COR-L47 (cell line): Measurements from ENCODE around the gene ARNT2.
"Not testable (repeated sequence)": the region's sequence is repeated elsewhere in the genome, so short reads cannot be mapped to it uniquely, and the experiment has no call there.

Source experiments
- DNase-seq: peaks from one replicate; lab custom pipeline; 2025; lab: John Stamatoyannopoulos, UW

Gene ARNT2

DNA sequence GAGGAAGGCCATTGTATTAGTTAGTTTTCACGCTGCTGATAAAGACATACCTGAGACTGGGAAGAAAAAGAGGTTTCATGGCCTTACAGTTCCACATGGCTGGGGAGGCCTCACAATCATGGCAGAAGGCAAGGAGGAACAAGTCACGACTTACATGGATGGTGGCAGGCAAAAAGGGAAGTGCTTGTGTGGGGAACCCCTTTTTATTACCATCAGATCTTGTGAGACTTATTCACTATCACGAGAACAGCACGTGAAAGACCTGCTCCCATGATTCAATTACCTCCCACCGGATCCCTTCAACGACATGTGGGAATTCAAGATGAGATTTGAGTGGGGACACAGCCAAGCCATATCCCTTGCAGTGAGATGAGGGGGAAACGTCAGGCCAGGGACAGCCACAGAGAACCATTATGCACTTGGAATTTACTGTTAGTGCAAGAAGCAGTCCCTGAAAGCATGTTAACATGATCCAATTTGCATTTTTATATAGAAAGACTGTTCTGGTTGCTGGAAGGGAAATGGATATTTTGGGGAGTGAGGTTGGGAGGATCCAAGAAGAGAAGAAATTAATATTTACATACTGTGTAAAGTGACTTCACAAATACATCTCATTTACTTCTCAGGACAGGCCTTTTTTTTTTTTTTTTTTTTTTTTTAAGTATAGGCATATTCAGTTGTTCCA is 87.1 kb downstream of the ARNT2 start:
- no peak for DNase-seq

DNA sequence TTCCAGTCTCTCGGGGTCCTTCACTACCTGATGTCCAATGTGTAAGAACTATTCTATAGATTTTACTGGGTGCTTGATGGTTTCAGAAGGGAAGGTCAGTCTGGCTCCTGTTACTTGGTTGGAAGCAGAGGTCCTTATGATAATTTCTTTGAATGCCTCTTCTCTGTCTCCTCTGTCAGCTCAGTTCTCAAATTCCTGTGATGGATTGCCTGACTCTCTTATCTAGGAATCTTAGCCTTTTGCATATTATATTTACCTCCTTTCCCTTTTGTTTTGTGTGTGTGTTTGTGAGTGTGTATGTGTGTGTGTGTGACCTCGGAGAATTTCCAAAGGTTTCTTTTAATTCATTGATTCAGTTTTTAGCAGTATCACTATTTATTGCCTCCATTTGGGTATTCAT is 88.2 kb downstream of the ARNT2 start:
- no peak for DNase-seq

DNA sequence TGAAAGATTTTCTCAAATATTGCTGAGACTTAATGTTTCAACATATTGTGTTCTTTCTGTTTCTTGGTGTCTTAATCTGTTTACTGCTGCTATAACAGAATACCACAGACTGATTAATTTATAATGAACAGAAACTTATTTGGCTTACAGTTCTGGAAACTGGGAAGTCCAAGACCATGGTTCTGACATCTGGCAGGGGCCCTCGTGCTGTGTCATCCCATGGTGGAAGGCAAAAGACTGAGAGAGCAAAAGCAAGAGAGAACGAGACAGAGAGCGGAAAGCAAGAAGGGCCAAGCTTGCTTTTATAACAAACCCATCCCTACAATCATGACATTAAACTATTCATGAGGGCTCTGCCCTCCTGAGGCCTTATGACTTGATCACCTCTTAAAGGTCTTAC is 88.7 kb downstream of the ARNT2 start:
- no peak for DNase-seq

DNA sequence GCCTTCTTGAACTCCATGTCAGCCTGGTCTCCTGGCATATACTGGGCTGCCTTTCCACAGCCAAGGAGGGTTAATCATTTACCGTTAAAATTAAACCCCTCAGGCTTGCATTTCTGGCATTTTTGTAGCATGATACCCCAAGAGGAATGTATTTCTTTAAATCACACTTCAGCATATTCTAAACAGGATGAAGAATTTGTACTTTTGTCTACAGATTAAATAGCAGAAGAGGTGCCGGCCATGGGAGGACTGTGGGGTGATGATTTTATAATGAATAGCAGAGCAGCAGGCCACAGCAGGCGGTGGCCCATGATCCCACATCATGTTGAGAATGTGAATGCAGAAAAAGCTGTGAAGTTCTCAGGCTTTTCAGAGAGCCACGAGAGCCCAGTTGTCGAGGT is 90.2 kb downstream of the ARNT2 start:
- DNase-seq: no peak

DNA sequence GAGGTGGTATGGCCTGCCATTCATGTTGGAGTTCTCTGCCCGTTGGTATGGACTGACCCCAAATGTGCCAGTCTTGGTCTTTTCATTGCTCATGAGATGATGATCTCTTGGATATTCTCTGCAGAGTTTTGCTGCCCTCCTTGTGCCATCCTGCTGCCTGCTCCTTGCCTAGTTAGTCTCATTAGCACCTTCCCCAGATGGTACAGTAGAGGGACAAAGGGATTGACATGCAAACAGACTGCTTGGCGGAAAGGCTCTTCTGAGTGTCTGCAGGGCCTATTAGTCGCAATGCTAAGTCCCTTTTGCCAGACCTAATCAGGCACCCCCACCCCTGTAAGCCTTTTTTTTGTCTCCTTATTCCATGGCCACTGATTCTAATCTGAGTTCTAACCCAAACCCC is 90.6 kb downstream of the ARNT2 start:
- DNase-seq: no peak

DNA sequence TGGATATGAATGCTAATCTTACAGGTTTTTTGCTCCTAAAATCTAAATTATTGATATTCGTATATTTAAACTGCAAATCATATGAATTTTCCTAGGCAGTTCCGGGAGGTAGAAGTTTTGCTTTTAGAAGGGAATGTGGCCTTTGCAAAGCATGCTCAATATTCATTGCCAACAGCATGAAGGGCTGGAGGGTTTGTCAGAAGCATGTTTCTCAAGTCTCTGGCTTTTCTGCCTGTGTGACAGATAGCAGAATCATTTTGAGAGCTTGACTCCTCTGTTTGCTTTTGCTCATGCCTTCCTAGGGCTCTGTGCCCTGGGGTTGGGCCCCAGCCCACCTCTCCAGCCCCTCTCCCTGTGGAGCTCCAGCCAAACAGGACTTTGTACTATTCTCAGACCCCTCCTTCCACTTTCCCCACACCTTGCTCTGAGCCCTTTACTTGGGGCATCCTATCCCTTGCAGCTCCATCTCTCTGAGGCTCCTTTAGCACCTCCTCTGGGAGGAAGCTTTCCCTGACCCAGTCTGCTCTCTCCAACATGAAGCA is 91.3 kb downstream of the ARNT2 start:
- no peak for DNase-seq

DNA sequence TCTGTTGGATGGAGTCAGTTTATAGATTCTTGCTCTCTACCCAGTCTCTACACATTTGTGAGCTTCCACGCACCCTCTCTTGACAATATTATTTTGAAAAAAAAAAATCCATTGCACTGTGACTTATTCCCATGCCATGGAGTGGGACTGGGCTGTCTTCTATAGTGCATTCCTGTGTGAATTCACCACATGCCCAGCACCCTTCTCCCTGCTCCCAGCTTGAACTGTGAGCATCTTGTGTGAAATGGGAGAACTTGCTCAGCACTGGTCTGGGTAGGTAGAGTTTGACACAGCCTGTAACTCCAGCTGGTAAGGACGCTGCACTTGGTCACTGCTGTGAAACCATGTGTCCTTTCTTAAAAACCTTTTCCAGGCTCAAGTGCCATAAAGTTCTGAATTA is 91.9 kb downstream of the ARNT2 start:
- no peak for DNase-seq

DNA sequence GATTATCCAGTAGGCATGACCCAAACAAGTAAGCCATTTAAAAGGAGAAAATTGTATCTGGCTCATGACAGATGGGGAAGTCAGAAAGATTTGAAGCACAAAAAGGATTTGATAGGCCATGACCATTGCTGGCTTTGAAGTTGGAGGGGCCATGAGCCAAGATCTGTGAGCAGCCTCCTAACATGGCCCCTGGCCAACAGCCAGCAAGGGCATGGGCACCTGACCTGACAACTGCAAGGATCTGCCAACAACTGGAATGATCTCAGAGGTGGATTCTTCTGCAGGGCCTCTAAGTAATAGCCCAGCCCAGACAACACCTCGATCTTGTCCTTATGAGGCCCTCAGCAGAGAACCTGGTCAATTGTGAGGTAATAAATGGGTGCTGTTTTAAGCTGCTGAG is 93.0 kb downstream of the ARNT2 start:
- DNase-seq: no peak

DNA sequence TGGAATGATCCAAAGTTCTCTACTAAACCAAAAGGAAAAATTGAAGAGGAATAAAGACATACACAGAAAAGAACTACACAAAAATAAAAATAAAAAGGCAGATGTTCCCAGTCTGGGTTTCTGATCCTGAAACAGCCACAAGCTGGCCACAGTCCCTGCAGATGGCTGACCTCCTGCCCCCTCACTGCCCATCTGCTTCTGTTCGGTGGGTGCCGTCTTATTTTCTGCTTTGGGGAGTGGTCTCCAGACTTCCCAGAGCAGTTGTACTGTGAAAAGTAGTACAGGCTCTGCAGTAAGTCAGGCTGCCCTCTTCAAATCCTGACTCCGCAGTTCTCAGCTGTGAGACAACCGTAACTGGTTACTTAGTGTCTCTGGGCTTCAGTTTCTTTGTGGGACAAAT is 94.5 kb downstream of the ARNT2 start:
- DNase-seq: no peak

DNA sequence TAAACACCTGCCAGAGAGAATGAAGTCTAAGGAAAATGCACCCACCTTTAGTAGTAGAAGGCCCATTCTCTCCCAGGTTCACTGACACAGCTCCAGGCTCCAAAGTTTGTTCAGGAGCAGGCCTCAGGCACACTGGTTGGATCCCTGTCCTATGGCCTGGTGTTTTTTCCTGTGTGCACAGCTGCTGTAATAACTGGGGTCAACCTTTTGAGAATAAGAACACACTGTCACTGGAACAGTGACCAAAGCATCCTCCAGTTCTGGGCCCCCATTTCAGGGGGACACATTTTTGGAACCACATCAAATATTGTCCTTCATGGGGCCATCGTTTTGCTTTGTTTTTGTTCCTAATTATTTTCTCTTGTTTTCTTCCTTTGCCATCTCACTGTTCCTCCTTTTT is 95.8 kb downstream of the ARNT2 start:
- DNase-seq: no peak

DNA sequence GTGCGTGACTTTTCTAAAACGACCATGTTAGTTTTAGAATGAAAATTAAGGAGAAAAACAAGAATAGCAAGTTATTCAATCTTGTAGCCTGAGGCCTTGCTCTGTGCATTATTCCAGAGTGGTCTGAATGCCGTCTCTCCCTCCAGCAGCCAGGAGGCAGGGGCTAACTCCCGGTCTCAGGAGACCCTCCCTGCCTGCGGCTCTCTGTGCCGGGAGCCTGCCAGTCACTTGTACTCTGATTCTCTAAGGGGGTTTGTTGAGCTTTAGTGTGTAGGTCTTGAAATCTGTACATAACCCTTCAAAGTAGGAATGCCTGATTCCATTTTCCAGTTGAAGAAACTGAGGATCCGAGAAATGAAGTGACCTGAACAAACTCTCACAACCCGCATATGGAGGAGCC is 97.3 kb downstream of the ARNT2 start:
- DNase-seq: no peak

DNA sequence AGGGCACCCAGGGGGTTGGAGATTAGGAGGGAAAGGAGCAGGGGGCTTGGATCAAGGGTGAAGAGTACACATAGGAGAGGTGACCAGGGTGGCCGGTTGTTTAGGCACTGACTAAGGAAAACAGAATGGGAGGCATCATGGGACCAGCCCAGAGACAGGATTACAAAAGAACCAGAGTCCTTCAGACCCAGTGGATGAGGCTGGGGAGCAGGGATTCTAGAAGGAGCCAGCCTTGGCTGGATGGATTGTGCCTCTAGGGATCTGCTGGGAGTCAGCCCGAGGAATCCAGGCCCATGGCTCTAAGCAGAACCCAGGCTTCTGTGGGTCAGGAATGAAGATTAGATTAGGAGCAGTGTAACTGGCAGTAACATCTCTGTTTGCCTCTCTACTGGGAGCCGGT is 98.6 kb downstream of the ARNT2 start:
- DNase-seq: no peak

DNA sequence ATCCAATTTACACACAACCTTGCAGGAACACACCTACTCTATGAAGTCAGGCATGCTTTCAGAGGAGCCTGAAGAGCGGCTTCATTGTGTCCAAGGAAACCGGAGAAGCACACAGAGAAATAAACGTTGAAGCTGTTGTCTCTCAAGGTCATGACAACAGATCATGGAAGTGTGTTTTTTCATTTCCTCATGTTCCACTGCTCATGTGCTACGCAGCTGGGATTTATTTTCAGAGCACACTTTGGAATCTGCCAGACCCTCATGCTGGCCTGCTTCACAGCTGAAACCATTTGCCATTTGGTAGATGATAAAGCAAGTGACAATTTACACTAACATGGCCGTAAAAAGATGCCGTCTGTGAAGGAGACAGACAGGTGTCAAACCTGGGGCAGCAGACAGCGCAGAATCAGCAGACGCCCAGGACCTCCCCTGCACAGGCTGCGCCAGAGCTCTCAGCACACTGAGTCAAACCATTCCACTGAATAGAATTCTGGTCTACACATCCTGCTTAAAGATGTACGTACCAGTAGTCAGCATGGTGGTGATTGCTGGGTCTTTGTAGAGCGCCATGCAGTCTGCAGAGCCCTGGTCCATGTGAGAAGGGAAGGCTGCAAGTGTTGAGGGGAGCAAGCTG is 99.3 kb downstream of the ARNT2 start:
- no peak for DNase-seq

DNA sequence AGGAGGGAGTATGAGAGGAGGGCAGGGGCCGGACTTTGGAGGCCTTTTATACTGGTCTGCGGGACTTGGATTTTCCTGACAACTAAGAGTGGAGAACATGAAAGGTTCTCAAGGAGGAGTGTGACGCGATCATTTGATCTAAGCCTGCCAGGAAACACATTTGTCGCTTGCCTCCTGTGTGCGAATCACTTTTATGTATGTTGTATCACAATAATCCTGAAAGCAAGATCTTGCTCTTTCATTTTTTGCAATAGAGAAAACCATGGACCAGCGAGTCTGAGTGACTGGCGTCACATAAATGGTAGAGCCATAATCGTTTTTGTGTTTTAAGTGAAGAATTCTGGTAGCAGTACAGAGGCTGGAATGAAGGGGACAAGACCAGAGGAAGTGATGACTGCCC is 100.7 kb downstream of the ARNT2 start:
- no peak for DNase-seq

DNA sequence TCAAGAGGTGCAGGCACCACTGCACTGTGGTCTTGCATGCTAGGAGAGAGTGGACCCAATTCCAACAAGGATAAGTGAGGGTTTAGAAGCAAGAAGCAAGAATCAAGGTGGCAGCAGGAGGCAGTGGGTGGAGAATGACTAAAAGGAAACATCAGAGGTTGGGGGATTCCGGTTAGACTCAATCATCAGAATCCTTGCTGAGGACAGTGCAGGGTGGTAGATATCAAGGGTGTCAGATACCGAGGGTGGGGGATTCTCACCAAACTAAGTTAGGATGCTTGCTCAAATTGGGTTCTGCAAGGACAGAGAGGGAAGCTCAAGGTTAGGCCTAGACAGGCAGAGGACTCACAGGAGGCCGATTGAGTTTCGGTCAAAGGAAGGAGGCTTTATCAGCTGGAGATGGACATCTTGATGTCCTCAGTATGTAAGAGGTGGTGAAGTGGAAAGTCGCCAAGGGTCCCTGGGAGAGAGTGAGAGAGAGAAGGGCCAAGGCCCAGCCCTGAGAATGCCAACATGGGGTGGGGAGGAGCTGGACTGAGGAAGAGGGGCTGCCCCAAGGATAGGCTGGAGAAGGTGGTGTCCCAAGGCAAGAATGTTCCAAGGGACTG is 102.2 kb downstream of the ARNT2 start:
- DNase-seq: no peak

DNA sequence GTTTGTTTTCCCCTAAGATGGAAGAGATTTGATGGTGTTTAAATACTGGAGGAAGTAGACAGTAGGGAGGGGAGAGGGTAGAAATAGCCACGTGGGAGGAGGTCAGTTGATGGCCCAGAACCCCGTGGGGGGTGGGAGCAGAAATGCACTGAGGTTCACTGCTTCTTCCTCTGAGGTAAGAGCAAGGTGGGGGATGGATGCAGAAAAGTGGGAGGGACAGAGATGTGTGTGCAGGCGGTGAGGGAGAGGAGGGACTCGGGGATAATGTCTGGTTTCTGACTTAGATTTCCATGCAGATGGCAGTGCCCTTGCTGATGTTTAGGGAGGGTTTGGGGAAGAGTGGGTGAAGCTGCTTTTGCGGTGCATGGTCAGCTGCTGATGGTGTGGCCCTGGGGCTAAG is 102.9 kb downstream of the ARNT2 start:
- DNase-seq: no peak

DNA sequence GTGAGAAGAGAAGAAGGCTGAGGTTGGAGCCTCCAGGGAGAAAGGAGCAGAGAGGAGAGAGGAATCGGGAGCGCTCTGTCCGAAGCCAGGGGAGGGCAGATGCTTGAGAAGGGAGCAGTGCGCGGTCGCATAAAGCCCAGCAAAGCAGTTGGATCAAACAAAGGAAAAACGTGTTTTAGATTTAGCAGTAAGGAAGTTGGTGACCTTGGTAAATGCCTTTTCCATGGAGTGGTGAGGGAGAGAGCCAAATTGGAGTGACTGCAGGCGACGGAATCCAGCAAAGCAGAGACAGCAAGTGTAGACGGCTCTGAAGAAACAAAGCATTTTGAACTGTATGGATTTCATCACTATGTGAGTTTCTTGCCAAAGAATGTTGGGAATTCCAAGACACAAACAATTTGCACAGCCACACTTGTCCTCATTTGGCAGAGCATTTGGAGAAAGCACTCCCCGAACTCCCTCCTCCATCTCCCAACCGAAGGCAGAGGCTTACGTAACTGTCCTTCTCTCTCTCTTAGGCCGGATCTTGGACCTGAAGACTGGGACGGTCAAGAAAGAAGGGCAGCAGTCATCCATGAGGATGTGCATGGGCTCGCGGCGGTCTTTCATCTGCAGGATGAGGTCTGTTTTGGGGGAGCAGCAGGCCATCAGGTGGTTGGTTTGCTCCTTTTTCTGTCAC is 103.6 kb downstream of the ARNT2 start:
- DNase-seq: no peak

DNA sequence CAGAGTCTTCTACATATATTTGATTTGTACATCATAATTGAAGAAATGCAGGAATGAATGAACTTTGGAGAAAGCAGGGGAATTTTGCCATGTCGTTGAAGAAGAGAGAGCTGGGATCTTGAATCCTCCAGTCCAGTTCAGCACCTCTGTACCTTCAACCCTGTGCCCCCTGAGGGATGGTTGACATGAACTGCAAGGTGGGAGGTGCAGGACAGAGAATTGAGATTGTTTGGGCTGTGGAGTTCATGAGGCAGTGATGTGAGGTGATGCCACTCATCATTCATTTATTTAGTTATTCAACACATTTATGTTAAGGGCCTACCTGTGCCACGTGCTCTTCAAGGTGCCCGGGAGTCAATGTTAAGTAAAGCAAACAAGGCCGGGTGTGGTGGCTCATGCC is 104.6 kb downstream of the ARNT2 start:
- DNase-seq: no peak

DNA sequence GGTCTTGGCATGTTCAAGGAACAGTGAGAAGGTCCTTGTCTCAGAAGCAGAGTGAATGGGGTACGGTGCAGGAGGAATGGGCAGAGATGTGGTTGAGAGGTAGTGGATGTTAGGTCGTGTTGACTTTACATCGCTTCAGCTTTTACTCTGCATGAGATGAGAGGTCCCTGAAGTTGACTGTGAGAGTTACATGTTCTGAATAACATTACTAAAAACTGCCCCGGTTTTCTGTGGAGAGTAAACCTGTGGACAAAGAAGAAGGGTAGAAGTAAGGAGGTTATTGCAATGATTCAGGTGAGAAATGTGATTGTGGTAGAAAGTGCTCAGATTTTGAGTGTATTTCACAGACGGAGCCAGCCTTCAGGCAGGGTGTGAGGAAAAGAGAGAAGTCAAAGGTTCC is 105.6 kb downstream of the ARNT2 start:
- no peak for DNase-seq

DNA sequence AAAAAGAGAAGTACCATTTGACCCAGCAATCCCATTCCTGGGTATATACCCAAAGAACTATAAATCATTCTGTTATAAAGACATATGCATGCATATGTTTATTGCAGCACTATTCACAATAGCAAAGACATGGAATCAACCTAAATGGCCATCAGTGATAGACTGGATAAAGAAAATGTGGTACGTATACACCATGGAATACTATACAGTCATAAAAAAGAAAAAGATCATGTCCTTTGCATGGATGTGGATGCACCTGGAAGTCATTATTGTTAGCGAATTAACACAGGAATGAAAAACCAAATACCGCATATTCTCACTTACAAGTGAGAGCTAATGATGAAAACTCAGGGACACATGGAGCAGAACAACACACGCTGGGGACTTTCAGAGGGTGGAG is 106.8 kb downstream of the ARNT2 start:
- DNase-seq: not testable (repeated sequence)

DNA sequence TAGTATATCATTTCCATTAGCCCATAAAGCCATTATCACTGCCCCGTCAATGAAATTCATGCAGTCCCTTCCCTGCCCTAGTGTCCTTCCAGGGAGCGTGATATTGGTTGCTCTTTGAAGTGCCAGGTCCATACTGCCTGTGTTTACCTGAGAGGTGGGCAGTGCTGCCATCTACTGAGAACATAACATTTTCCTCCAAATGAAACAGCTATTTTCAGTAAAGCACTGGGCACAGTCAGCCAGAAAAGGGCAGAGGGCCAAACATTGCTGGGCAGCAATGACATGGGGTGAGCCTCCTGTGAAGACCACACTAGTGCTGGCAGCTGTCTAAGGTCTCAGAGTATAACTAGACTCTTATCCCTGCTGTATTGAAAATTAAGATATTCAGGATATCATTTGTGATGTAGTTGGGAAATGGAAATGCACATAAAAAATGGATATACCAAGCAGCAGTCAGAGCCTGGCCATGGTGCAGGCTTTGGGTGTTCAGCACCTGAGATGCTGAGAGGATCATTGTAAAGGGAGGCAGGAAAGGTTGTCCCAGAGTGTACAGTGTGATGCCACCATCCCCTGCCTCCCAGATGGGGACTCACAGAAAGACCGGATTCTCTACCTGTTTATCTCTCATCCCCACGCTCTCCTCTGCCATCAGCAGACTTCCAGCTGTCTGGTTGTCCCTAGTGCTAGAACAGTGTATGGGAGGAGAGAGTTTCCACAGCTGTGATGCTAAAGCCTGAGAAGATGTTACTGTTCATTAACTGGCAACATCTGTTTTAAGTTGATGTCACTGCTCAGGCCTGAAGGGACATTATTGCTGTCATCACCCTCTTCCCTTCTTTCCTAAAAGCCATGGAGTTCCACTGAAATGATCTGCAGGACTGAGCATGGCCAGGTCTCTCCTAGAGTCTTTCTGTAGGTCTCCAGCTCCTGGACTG is 108.8 kb downstream of the ARNT2 start:
- DNase-seq: peak; percentile 37
